ENCODE results near the gene RFPL1.
A peak's percentile ranks its signal among the peaks of the same experiment; 100 is the strongest.
"Not testable (repeated sequence)": the region's sequence is repeated elsewhere in the genome, so short reads cannot be mapped to it uniquely, and the experiment has no call there.

Gene RFPL1

DNA sequence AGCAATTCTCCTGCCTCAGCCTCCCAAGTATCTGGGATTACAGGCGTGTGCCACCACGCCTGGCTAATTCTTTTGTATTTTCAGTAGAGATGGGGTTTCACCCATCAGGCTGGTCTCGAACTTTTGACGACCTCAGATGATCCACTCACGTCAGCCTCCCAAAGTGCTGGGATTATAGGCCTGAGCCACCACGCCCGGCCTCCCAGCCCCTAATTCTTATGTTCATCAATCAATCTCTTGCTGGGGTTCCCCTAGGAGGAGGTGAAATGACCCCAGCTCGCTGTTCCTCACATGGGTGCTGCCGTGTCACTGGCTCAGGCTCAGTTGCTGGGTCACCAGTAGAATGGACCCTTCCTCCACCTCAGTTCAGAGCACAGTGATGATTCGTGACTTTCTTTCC, at the start of gene RFPL1:
Gene RFPL1 (plus strand): TSS at position 301 of the 400 bp plus-strand sequence.
- not testable (repeated sequence) for DNase-seq

- no peak for DNase-seq
Measured at GRCh38 chr22:29388759-29389090, 49.7 kb upstream of the RFPL1 start.

GRCh38 chr22:29390270-29390669, 48.1 kb upstream of the RFPL1 start:
- no peak for DNase-seq

DNA sequence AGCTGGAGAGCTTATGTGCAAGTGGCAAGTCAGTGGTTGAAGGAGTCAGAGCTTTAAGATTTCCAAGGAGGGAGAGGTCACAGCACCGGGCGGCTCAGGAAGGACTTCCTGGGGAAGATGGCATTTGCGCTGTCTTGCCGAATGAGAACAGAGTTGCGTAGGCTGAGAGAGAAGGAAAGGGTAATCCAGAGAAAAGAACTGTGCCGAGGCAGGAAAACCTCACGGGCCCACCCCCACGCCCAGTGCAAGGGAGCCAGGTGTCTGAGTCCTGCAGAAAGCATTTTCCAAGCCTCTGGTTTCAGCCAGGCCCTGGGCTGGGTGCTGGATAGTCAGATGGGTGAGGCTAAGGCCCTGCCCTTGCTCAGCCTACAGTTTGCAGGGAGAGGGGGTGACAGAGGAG, 46.8 kb upstream of the RFPL1 start:
- DNase-seq = no peak

DNA sequence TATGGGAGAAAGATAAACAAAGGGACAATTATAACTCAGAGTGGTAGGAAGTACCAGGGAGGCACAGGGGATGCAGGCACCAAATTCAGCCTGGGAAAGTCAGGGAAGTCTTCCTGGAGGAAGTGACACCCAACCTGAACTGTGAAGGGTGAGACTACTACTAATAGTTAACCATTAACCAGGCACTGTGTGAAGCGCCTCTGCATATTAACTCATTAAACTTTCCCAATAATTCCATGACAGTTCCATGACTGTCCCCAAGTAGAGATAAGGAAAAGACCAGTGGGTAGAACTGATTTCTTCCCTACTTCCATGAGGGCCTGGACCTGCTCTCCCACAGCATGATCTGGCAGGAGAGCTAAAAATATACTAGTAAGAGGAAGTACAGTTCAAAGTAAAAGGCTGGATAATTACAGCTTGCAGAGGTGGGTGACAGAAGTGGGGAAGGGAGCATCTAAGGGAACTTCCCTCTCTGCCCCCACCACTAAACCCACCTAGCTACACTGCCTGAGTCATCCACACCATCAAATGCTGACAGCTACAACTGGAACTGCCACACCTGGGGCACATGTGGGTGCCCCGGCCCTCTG, 45.3 kb upstream of the RFPL1 start:
- DNase-seq = no peak

DNA sequence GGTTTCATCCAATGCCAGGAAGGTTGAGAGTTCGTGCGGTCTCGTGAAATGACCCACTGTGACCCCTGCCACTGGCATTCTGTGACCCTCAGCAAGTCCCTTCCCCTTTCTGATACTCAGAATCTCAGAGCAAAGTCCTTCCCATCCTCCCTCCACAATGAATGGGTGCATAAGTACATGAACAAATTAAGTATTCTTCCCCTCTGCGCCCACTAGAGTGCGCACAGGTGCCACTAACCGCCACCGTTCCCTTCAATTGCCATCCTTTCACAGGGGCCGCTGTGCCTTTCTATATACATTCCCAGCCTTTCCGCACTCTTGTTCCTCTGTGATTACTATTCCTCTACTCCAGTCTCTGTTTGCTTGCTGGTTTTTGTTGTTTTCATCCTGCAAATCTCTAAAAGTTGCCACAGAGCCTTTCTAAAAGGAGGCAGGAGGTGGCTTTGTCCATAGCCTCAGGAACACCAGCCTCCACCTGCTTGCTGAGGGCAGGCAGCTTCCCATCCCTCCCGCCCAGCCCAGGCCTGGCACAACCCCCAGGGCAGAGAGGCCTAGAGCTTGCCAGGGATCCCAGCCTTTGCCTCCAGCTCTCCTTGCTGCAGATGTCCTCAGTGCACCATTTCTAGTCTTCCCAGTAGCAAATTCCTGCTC, 43.3 kb upstream of the RFPL1 start:
- DNase-seq = peak; percentile 59 to 73

GRCh38 chr22:29396126-29396525, 42.3 kb upstream of the RFPL1 start:
- no peak for DNase-seq

GRCh38 chr22:29397791-29398190, 40.6 kb upstream of the RFPL1 start:
- no peak for DNase-seq

DNA sequence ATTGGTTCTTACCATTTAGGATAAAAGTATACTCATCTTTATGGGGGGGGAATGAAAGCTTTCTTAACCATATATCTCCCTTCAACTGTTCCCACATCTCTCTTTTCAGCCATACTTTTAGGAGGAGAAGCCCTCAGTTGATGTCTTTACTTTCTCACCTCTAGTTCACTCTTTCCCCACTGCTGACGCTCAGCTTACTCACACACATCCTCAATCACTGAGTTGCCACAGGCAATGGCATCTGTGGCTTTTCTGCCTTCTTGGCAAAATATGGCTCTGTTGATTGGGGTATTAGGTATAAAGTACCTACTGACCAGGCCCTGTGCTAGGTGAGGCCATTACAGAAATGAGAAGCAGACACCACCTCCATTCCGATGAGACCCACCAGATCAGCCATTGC, 37.8 kb upstream of the RFPL1 start:
- DNase-seq = no peak

- DNase-seq = not testable (repeated sequence)
Measured at GRCh38 chr22:29401538-29401937, 36.8 kb upstream of the RFPL1 start.

GRCh38 chr22:29408940-29409339, 29.4 kb upstream of the RFPL1 start:
- no peak for DNase-seq

DNA sequence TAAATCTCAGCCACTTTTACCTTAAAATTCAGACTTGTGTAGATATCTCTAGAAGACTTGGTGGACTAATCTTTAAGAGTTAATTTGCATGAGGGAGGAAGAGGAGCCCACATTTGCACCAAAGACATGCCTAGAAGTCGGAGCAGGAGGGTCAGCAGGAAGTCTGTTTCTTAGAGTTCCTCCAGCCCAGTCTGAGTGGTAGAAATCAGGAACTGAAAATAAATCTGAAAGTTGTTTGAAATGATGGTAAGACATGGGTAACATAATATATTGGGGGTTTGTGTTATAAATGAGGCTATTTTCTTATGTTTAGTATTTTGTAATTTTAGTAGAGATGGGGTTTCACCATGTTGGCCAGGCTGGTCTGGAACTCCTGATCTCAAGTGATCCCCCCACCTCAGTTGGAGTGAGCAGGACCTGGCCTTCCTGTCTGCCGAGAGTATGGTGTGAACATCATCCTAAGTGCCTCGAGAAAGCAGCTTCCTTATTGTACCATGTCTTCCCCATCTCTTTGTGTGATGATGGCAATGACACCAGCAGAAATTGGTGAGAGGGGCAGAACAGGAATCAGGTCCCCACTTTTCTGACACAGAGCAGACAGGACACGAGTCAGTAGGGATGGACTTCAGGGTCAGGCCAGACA, 26.7 kb upstream of the RFPL1 start:
- not testable (repeated sequence) for DNase-seq

DNA sequence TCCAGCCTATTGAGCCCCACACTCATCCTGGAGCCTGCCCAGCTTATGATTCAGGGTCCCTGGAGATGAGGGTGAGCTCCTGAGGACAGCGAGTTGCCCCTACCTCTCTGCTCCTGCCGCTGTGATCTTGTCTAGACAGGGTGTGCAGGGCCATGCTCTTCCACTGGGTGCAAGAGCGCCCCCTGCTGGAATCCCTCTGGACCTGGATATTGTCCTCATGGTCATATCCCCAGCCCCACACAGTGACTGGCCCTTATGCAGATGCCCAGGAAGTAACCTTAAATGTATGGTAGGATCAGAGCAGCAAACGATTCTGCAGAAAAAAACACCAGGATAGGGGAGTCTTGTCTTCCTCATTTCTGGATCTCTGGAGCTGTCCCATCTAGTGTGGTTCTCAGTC, 25.6 kb upstream of the RFPL1 start:
- peak; percentile 29 to 34 for DNase-seq

DNA sequence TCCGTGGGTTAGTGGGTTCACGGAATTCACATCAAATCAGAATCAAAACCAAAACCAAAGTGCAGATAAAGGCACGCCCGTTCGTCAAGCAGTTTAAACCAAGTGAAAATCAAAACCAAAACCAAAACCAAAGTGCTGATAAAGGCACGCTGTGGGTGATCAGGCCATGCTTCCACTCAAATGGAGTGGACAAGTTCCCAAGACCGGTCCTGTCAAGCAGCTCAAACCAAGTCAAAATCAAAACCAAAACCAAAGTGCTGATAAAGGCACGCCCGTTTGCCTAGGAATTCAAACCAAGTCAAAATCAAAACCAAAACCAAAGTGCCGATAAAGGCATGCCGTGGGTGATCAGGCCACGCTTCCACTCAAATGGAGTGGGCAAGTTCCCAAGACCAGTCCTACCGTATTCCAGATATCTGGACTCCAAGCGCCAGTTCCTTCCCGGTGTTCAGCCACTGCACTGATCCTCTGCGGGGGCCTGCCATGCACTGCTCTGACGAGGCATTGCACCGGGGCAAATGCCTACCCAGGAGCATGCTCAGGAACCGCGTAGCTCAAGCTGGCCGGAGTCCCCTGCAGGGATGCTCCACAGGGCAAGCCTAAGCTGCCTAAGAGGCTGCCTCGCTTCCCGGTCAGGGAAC, 23.3 kb upstream of the RFPL1 start:
- DNase-seq = peak; percentile 48 to 64

- DNase-seq = not testable (repeated sequence)
Measured at GRCh38 chr22:29418704-29419103, 19.7 kb upstream of the RFPL1 start.

DNA sequence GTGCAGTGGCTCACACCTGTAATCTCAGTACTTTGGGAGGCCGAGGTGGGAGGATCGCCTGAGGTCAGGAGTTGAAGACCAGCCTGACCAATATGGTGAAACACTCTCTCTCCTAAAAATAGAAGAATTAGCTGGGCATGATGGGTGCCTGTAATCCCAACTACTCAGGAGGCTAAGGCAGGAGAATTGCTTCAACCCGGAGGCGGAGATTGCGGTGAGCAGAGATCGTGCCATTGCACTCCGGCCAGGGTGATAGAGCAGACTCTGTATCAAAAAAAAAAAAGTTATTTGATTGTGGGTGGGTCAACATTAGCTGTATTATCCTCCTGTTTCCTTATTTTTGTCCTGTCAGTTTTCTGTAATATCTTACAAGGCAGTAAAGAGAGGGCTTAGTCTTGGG, 11.9 kb upstream of the RFPL1 start:
- no peak for DNase-seq

DNA sequence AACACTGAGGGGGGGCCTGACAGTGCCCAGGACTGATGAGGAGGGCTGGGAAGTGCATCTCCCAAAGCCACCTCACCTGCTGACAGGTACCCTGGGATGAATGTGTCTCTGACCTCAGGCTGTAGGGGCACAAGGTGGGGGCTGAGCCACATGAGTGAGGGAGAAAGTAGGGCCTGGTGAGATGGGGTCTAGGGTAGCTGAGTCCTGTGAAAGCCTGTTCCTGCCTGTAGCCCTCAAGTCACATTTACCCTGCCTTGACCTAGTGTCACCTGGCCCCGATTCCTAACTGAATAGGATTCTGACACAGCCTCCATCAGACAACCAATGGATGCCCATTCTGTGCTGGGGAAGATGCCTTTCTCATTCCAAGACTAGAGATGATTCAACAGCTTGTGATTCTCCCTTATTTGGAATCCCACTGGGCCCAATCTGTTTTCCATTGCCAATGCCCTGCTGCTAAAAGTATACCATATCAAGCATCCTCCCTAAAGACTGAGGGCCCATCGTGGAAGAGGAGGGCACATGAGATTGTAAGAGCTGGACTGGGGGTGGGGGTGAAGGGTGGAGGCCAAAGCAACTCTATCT, 11.1 kb upstream of the RFPL1 start:
- no peak for DNase-seq

DNA sequence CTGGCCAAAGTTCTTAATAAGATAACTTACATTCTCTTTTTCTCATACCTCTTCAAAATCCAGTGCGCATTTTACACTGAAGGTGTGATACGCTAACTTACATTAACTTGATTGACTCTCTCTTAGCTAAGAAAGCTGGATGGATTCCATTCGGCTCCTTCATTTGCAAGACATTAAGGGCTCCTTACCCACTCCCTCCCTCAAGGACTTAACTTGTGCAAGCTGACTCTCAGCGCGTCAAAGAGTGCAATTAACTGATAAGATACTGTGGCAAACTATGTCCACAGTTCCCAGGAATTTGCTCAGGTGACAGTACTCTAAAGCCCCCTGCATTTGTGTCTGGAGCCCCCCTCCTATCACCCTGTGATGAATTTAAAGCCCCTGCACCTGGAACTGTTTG, 6.4 kb upstream of the RFPL1 start:
- DNase-seq = no peak

DNA sequence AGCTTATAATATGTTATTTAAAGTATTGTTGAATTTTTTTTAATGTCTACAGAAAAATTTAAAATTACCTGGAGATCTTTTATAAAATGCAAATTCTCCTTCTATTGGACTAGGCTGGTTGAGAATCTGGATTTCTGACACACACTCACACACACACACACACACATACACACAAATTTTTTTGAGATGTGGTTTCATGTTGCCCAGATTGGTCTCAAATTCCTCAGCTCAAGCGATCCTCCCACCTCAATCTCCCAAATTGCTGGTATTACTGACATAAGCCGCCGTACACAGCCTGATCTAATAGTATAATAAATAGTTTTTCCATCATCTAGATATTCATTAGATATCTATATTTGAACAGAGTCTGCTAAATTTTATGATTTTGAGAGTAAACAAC, 4.5 kb upstream of the RFPL1 start:
- DNase-seq = no peak

DNA sequence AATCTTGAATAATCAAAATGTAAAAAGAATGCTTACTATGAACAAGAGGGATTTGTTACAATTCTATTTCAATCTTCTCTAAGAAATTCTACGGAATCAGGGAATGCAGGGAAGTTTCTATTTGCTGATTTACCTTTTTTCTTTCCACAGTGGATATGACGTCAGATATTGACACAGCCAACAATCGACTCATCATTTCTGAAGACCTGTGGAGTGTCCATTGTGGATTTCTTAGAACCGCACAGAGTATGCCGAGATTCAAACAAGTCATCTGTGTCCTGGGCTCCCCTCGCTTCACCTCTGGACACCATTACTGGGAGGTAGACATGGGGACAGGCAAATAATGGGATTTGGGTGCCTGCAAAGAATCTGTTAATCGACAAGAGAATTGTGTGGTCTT, 4.1 kb upstream of the RFPL1 start:
- DNase-seq = no peak

- no peak for DNase-seq
Measured at GRCh38 chr22:29435236-29436136, 2.9 kb upstream of the RFPL1 start.

DNA sequence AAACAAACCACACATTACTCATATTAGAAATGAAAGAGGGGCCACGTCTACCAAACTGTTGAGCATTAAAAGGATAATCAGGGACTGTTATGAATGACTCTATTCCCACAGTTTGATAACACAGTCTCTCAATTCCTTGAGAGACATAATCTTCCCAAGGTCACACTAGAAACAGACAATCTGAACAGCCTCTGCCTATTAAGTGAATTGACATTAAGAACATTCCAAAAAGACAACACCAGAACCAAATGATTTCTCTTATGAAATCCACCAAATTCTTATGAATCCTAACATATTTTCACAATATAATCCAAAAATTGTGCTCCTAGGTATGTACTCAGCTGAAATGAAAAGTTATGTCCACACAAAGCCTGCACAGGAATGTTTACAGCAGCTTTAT, 4.6 kb downstream of the RFPL1 start:
- DNase-seq = no peak

GRCh38 chr22:29443452-29443851, 5.1 kb downstream of the RFPL1 start:
- no peak for DNase-seq

All from activated CD4-positive, alpha-beta T cell treated with anti-CD3 and anti-CD28 coated beads, Interleukin-2, amount 50 U/mL, for 48 hours (primary cell).